ENCODE data around the gene CD68.

CD68 gene

GRCh38 chr17:7559320-7560171, 19.9 kb upstream of the CD68 start:
- H3K4me3 ChIP-seq (replicated peaks; ENCODE audit: low read depth, low read length), result no peak overlapping the region
- TF ChIP-seq CTCF (IDR thresholded peaks at IDR 0.05; ENCODE audit: low read depth, low read length, missing control alignments), result no peak
- no peak for DNase-seq (ENCODE audit: extremely low read depth, low read depth)

- peak overlapping the region; percentile 89 for H3K4me3 ChIP-seq (replicated peaks; ENCODE audit: low read depth, low read length)
- DNase-seq (ENCODE audit: extremely low read depth, low read depth), result no peak
- TF ChIP-seq CTCF (IDR thresholded peaks at IDR 0.05; ENCODE audit: low read depth, low read length, missing control alignments), result peak; percentile 72
Measured at GRCh38 chr17:7560172-7561027, 19.0 kb upstream of the CD68 start.

- H3K4me3 ChIP-seq (replicated peaks; ENCODE audit: low read depth, low read length), result peak overlapping the region; percentile 89
- no peak for DNase-seq (ENCODE audit: extremely low read depth, low read depth)
- peak; percentile 61 for TF ChIP-seq CTCF (IDR thresholded peaks at IDR 0.05; ENCODE audit: low read depth, low read length, missing control alignments)
Measured at GRCh38 chr17:7561028-7561575, 18.3 kb upstream of the CD68 start.

GRCh38 chr17:7561589-7562207, 17.7 kb upstream of the CD68 start, which contains the start of gene SENP3:
Gene SENP3, plus strand, starts transcription at chr17:7561919. Its CDS starts 1,158 bp downstream, at chr17:7563077.
- no peak for TF ChIP-seq CTCF (IDR thresholded peaks at IDR 0.05; ENCODE audit: low read depth, low read length, missing control alignments)
- DNase-seq (ENCODE audit: extremely low read depth, low read depth), result no peak
- peak within 1 kb of the TSS; percentile 89 for H3K4me3 ChIP-seq (replicated peaks; ENCODE audit: low read depth, low read length)

GRCh38 chr17:7562208-7562605, 17.2 kb upstream of the CD68 start:
- DNase-seq (ENCODE audit: extremely low read depth, low read depth), result no peak
- peak overlapping the region; percentile 89 for H3K4me3 ChIP-seq (replicated peaks; ENCODE audit: low read depth, low read length)
- TF ChIP-seq CTCF (IDR thresholded peaks at IDR 0.05; ENCODE audit: low read depth, low read length, missing control alignments), result no peak

- H3K4me3 ChIP-seq (replicated peaks; ENCODE audit: low read depth, low read length), result peak overlapping the region; percentile 89
- no peak for TF ChIP-seq CTCF (IDR thresholded peaks at IDR 0.05; ENCODE audit: low read depth, low read length, missing control alignments)
- no peak for DNase-seq (ENCODE audit: extremely low read depth, low read depth)
Measured at GRCh38 chr17:7563115-7563869, 16.1 kb upstream of the CD68 start.
